AG04449 (cell line): ENCODE measurements around the gene MLPH.

Experiments used
- CTCF ChIA-PET: fragments of 350-600 bp; formaldehyde crosslinking; extraction: SDS; loops from one replicate; lab custom pipeline; 2021; ENCODE audit warnings: antibody characterized with exemption; lab: Yijun Ruan, JAX
- POLR2A ChIA-PET: fragments of 400-600, 350-600 bp; formaldehyde crosslinking; extraction: SDS; loops from one replicate; lab custom pipeline; 2020; ENCODE audit warnings: antibody characterized with exemption, inconsistent platforms; lab: Yijun Ruan, JAX
- DNase-seq: peaks from one replicate; pipeline ENCODE4 v3.0.0-alpha.2; 2010; ENCODE audit warnings: low read depth, low spot score
- H3K4me3 ChIP-seq: 2 replicates; pipeline ENCODE4 v1.5.1; 2011; ENCODE audit warnings: low read depth, mild to moderate bottlenecking, control low read depth, low read length
- CTCF ChIP-seq: IDR thresholded peaks from one replicate; pipeline ENCODE4 v1.5.1; 2011; ENCODE audit warnings: mild to moderate bottlenecking, moderate library complexity, low read length, control low read depth, inconsistent platforms; ENCODE audit not compliant: insufficient read depth; ENCODE audit errors: missing control alignments

The MLPH gene

GRCh38 chr2:237538001-237538720 is 51.1 kb downstream of the MLPH start:
- no peak overlapping the region for H3K4me3 ChIP-seq
- TF ChIP-seq CTCF: no peak
- DNase-seq: no peak
- ChIA-PET CTCF (interaction anchor here (1.1 to 1.4 kb wide), 2 partner anchors 25 to 33 kb away, joined by 5 read pairs; no protein-coding TSS in a partner anchor), POLR2A (no interaction called here)

- no peak overlapping the region for H3K4me3 ChIP-seq
- POLR2A ChIA-PET: no interaction called here
- CTCF ChIA-PET: interaction anchor here (0.9 to 1.5 kb wide), 4 partner anchors 26 to 34 kb away, joined by 3 to 5 read pairs (median 4); no protein-coding TSS in a partner anchor
- TF ChIP-seq CTCF: no peak
- DNase-seq: no peak
Observed at GRCh38 chr2:237538901-237539300, 51.9 kb downstream of the MLPH start.

- no peak for DNase-seq
- ChIA-PET CTCF (interaction anchor here (0.9 to 1.5 kb wide), 3 partner anchors 28 to 417 kb away, joined by 3 read pairs; no protein-coding TSS in a partner anchor), POLR2A (no interaction called here)
- H3K4me3 ChIP-seq: no peak overlapping the region
- no peak for TF ChIP-seq CTCF
Observed at GRCh38 chr2:237539681-237540080, 52.6 kb downstream of the MLPH start.

- H3K4me3 ChIP-seq: no peak overlapping the region
- POLR2A ChIA-PET: no interaction called here
- CTCF ChIA-PET: interaction anchor here (0.9 to 2.8 kb wide), 4 partner anchors 29 to 418 kb away, joined by 3 to 16 read pairs (median 4); no protein-coding TSS in a partner anchor
- TF ChIP-seq CTCF: no peak
- DNase-seq: no peak
Observed at GRCh38 chr2:237540223-237540775, 53.2 kb downstream of the MLPH start.

GRCh38 chr2:237540823-237541222 is 53.8 kb downstream of the MLPH start:
- CTCF ChIA-PET: interaction anchor here (0.9 to 2.8 kb wide), 4 partner anchors 29 to 204 kb away, joined by 3 to 16 read pairs (median 4); no protein-coding TSS in a partner anchor
- no peak overlapping the region for H3K4me3 ChIP-seq
- POLR2A ChIA-PET: no interaction called here
- DNase-seq: no peak
- no peak for TF ChIP-seq CTCF

- H3K4me3 ChIP-seq: no peak overlapping the region
- POLR2A ChIA-PET: no interaction called here
- CTCF ChIA-PET: interaction anchor here (0.9 to 2.8 kb wide), 6 partner anchors 28 to 204 kb away, joined by 3 to 16 read pairs (median 4); no protein-coding TSS in a partner anchor
- no peak for DNase-seq
- no peak for TF ChIP-seq CTCF
Observed at GRCh38 chr2:237541243-237541642, 54.2 kb downstream of the MLPH start.
